NCI-H2227 (cell line): Measurements from ENCODE around the gene SULT1A3.
"Not testable (repeated sequence)": the region's sequence is repeated elsewhere in the genome, so short reads cannot be mapped to it uniquely, and the experiment has no call there.

Experiments
- DNase-seq: peaks from one replicate; lab custom pipeline; 2025; ENCODE audit not compliant: unreplicated experiment; lab: John Stamatoyannopoulos, UW

Gene SULT1A3

DNA sequence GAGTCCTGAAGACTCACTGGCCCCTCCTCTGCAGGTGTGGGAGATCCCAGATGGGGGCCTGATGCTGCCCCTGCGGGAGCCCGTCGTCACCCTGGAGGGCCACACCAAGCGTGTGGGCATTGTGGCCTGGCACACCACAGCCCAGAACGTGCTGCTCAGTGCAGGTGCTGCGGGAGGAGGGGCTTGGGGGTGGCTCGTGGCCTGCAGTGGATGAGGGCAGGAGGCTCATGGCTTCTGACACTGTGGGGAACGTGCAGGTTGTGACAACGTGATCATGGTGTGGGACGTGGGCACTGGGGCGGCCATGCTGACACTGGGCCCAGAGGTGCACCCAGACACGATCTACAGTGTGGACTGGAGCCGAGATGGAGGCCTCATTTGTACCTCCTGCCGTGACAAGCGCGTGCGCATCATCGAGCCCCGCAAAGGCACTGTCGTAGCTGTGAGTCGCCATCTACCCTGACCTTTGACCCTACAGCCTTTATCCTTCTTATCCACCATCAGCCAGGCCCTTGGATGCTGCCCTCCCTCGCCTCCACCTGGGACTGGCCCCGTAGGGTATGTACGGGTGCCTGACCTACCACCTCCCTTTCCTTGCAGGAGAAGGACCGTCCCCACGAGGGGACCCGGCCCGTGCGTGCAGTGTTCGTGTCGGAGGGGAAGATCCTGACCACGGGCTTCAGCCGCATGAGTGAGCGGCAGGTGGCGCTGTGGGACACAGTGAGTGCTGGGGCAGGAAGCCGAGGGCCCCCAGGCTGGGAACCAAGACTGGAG is 12.1 kb upstream of the SULT1A3 start:
- DNase-seq = peak; percentile 22

DNA sequence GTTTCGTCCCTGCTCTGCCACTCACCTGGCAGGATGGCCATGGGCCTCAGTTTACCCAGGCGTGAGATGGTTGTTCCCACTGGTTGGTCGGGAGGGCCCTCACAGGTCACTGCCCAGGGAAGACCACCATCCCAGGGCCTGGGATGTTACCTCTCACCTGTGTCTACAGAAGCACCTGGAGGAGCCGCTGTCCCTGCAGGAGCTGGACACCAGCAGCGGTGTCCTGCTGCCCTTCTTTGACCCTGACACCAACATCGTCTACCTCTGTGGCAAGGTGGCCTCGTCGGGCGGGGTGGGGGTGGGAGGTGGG is 11.5 kb upstream of the SULT1A3 start:
- no peak for DNase-seq

DNA sequence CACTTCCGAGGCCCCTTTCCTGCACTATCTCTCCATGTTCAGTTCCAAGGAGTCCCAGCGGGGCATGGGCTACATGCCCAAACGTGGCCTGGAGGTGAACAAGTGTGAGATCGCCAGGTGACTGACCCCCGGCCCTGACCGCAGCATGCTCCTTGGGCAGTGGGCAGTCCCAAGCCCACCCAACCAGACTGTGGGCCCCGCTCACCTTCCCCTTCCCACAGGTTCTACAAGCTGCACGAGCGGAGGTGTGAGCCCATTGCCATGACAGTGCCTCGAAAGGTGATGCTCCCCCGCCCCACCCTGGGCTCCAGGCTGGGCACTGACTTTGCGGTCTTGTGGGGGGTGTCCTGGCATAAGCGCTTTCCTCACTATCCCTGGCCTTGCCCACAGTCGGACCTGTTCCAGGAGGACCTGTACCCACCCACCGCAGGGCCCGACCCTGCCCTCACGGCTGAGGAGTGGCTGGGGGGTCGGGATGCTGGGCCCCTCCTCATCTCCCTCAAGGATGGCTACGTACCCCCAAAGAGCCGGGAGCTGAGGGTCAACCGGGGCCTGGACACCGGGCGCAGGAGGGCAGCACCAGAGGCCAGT is 11.0 kb upstream of the SULT1A3 start:
- DNase-seq = no peak

DNA sequence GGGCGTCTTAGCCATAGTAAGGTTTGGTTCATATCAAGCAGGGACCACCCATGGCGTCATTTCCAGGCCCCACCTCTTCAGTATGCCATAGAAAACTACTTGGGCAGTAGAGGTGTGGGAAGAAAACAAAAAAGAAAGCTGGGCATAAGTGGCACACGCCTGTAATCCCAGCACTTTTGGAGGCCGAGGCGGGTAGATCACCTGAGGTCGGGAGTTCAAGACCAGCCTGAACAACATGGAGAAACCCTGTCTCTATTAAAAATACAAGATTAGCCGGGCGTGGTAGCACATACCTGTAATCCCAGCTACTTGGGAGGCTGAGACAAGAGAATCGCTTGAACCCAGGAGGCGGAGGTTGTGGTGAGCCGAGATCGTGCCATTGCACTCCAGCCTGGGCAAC is 7.9 kb upstream of the SULT1A3 start:
- not testable (repeated sequence) for DNase-seq

DNA sequence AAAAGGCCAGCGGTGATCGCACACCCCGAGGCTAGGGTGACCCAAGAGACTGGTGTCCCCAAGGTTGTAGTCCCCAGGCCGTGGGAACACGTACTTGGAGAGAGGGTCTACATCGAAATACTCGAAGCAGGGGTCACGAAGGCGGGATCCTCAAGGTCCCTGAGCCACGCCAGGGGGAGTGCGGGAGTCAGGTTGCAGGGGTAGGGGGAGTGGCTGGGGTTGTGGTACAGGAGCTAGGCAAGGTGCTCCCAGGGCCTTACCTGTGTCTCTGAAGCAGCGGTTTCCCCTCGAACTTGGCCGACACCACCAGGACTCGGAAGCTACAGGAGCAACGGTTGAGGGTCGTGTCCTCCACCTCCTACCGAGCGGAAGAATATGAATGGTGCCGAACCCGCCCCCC is 6.0 kb upstream of the SULT1A3 start:
- not testable (repeated sequence) for DNase-seq

DNA sequence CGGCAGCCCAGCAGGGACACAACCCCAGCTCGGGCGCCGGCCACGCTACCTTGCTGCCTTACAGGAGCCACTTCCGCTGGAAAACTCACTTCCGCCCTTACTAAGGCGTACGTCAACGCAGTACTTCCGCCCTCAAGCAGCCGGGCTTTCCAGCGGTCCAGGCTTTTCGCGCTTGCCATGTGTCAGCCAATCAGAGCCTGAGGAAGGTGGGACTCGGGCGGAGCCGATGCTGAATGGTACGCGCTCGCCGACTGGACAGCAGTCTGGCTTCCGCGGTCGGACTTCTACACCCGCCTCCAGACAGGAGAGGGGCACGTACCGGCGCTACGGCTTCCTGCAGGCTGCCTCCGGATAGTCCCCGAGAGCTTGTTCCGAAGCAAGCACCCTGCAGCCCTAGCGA is 5.4 kb upstream of the SULT1A3 start, which contains the start of the genes BOLA2B and SLX1A:
Gene BOLA2B, minus strand, starts transcription at position 52 of the 400 bp plus-strand sequence. CDS start 71 bp downstream, outside the sequence.
Gene SLX1A, plus strand, starts transcription at position 261 of the 400 bp plus-strand sequence. CDS start 210 bp downstream, outside the sequence.
- DNase-seq = not testable (repeated sequence)

DNA sequence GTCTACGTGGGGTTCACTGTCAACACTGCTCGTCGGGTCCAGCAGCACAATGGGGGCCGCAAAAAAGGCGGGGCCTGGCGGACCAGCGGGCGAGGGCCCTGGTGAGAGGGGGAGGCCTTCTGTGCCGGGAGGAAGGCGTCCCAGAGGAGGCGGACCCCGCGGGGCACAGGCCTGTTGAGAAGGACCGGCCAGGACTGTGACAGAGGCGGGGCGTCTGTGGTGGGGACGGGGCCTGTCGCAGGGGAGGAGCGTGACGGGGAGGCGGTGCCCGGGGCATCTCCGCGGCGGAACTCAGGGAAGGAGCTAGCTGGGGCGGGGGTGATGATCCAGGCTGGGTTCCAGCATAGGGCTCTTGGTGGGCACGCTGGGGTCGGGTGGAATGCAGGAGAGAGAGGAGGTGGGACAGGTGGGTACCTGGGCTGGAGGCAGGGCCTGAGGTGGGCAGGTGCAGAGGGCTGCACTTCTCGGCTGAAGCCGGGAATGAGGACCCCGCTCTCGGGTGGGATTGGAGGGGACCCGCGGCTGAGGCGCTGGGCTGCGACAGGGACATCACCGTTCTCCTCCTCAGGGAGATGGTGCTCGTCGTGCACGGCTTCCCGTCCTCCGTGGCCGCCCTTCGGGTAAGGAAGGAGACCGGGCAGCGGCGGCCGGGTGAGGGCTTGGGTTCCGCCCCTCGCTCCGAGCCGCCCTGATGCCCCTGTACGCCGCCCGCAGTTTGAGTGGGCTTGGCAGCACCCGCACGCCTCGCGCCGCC is 4.7 kb upstream of the SULT1A3 start:
- not testable (repeated sequence) for DNase-seq

DNA sequence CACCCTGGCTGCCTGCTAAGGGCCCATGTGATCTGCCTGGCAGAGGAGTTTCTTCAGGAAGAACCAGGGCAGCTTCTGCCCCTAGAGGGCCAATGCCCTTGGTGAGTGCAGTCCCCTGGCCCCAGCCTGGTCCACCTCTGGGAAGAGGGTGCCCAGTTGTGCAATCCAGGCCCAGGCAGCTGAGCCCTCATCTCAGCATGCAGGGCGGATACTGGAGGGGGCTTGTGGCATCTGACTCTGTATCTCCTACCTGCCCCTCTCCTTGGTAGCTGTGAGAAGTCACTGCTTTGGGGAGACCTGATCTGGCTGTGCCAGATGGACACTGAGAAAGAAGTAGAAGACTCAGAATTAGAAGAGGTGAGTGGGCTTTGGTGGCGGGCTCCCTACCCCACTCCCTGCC is 2.1 kb upstream of the SULT1A3 start:
- DNase-seq = not testable (repeated sequence)

DNA sequence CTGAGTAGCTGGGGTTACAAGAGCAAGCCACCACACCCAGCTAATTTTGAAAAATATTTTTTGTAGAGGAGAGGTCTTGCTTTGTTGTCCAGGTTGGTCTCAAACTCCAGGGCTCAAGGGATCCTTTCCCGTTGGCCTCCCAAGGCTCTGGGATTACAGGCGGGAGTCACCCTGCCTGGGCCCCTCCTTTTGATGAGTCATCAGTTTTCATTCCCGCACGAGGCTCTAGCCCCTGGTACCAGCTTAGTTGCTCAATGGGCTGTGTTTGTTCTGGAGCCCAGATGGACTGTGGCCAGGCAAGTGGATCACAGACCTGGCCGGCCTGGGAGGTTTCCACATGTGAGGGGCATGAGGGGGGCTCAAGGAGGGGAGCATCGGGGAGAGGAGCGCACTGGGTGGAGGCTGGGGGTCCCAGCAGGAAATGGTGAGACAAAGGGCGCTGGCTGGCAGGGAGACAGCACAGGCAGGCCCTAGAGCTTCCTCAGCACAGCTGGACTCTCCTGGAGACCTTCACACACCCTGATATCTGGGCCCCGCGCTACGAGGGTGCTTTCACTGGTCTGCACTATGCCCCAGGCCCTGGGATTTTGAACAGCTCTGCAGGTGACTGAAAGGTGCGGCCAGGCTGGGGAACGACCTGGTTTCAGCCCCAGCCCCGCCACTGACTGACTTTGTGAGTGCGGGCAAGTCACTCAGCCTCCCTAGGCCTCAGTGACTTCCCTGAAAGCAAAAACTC is 721 bp downstream of the SULT1A3 start:
- DNase-seq = not testable (repeated sequence)

DNA sequence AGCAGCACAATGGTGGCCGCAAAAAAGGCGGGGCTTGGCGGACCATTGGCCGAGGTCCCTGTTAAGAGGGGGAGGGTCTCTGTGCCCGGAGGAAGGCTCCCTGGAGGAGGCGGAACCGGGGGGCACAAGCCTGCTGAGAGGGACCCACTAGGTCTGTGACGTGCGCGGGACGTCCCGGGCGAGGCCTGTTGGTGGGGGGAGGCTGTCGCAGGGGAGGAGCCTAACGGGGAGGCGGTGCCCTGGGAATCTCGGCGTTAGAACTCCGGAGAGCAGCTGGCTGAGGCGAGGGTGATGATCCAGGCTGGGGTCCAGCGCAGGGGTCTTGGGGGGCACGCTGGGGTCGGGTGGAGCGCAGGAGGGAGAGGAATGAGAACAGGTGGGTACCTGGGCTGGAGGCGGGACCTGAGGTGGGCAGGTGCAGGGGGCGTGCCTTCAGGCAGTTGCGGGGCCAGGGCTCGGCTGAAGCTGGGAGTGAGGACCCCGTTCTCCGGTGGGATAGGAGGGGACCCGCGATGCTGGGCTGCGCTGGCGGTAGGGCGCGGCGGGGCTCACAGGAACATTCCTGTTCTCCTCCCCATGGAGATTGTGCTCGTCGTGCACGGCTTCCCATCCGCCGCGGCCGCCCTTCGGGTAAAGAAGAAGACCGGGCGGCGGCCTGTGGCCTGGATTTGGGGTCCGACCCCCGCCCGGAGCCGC is 6.6 kb downstream of the SULT1A3 start:
- not testable (repeated sequence) for DNase-seq

DNA sequence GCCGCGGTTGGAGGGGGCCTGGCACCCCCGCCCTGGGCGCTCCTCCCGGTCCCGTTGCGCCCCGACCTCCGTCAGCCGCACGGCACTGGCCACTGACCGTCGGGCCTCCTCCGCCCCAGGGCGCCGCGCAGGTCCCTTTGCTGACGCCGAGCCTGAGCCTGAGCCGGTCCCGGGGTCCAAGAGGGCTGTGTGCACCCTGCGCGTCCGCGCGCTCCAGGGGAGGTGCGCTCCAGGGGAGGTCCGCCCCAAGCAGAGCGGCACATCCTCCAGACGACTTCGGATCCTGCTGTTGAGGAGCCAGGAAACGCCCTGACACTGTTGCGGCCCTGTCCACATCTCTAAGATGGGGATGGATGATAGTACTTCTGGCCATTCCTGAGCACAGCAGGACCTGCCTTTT is 7.2 kb downstream of the SULT1A3 start:
- DNase-seq = not testable (repeated sequence)

DNA sequence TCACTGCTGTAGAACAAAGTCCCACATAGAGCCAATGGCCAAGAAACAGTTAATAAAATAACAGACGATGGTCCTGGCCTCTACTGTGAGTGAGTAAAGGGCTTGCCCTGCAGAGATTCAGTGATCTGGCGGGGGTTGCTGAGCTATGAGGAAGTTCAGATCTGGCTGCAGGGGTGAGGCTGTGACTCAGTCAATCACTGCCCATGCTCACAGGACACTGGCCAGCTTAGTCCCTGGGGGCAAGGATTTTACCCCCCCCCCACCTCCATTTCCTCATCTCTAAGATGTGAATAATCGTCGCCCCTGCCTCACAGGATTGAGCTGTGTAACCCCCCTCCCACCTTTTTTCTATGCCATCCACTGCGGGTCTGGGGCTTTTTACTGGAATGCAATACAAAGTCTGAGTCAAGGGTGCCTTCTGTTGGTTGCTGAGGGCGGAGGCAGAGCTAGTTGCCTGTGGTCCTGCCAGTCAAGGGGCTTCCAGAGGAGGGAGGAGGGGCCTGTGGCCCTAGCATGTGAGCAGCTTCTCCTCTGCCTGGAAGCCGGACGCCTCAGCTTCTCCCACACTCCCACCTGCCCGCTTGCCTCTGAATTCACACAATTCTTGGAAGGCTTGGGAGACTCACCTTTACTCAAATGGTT is 8.1 kb downstream of the SULT1A3 start:
- DNase-seq = not testable (repeated sequence)

DNA sequence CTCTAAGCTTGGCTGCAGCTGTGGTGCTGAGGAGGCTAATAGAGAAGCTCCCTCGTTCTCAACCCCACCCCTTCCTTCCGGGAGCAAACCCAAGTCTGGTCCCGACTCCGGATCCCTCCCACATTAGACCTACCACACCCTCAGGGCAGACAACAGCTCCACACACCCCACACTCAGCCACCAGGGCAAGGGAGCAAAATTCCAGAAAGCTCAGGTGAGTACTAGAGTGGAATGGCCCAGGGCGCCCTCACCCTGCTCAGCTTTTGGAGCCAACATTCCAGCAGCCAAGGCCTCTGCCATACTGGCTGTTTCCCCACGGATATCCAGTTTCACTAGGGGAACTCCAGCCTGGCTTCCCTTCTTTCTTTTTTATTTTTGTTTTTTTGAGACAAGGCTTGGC is 10.0 kb downstream of the SULT1A3 start:
- not testable (repeated sequence) for DNase-seq

DNA sequence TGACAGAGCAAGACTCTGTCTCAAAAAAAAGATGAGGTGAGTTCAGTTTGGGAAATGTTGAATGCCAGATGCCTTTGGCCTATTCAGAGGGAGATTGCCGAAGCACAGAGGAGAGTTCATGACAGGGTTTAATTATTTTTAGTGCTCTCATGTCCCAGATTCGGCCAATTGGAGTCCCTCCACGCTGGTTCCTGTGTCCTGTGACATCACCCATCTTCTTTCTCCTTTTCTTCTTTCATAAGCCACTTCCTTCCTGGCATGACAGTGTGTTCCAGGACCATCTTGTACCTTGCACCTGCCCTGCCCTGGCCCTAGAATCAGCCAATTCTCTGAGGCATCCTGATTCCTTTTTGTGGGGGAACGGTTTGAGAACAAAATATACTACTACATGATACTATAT is 12.4 kb downstream of the SULT1A3 start:
- DNase-seq = not testable (repeated sequence)

DNA sequence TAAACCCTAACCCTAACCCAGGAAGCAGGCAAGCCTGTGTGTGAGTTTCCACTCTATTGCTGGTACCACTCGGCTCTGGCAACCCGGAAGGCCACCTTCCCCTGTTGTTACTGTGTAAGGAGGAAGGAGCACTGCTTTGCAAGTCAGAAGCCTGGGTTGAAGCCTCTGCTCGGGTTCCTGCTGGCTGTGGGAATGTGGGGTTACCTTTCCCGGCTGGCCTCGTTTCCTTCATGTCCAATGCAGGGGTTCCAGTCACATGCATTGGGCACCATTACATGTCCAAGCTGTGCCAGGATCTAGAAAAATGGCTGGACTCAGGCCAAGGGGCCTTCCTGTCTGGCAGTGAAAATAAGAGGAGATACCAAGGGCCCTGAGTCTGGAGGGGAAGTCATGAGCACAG is 18.0 kb downstream of the SULT1A3 start:
- DNase-seq = not testable (repeated sequence)

DNA sequence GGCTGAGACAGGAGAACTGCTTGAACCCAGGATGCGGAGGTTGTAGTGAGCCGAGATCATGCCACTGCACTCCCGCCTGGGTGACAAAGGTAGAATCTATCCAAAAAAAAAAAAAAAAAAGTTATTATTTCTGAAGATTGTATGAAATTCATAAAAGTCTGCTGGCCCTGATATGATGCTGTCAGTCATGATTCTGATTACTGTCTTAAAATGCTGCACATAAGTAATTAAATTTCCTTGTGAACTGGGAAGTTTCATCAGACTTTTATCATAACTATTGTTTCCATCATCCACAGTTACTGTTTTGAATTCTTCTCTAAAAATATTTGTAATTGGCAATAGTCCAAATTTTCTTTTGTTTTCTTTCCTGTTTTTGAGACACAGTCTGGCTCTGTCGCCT is 49.3 kb downstream of the SULT1A3 start, which contains the start of gene NPIPB13:
Gene NPIPB13, minus strand, starts transcription at position 101 of the 400 bp plus-strand sequence. CDS start 2,906 bp downstream, outside the sequence.
- not testable (repeated sequence) for DNase-seq
